SK-N-MC (cell line): Measurements from ENCODE around the gene MIOS.

Source experiments
- EZH2 ChIP-seq: fragments of 200-600 bp; sonication (generic); IDR thresholded peaks from one replicate; pipeline ENCODE4 v1.6.1; 2017; ENCODE audit warnings: antibody characterized with exemption
- FOXP2 ChIP-seq: optimal IDR thresholded peaks from 2 replicates; pipeline ENCODE3; 2011; ENCODE audit warnings: mild to moderate bottlenecking, moderate library complexity; ENCODE audit not compliant: insufficient read depth; ENCODE audit errors: extremely low read length, control extremely low read depth
- POLR2AphosphoS5 ChIP-seq: IDR thresholded peaks from 2 replicates; pipeline ENCODE4 v1.6.1; 2012; ENCODE audit warnings: mild to moderate bottlenecking, low read depth, low read length, borderline replicate concordance

DNA sequence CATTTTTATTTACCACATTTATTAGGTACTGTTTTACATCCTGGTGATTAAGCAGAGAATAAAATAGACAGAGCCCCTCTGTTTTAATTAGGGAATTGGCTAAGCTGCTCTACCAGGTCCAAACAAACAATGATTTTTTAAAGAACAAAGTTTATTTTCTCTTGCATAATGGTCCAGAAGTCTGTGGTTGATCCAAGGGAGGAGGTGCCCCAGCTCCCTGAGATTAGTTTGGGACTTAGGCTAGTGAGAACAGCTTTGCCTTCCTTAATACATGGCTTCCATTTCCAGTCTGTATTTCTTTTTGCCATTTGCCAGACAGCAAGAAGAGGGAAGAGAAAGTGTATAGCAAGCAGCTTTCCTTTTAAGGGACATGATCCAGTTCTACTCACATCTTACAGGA is 2.9 kb upstream of the MIOS start:
- TF ChIP-seq POLR2AphosphoS5 (no peak), EZH2 (no peak), FOXP2 (no peak)
